Measurements from ENCODE around the gene CACNA1S. TPM values are rescaled to one million over a fixed set of nuclear protein-coding genes. Genes with fewer than 3 reads are reported as not detected.

Gene CACNA1S
- total and polyA plus RNA-seq, 8 donors, result under 0.01 to 0.18 TPM; not detected in 6

GRCh38 chr1:201015551-201016091 lies 96.6 kb downstream of the CACNA1S start:
- WGBS, 5 donors, result 32 to 39% (median 36%) methylated on average over 5 of the region's 5 CpGs
- Histone ChIP-seq H3K9me3 (no peaks in the 10 kb centered on the region), H3K36me3 (no peaks in the 10 kb centered on the region), H3K4me1 (peaks cover 13 to 83% (median 42%) of the 10 kb centered on the region in 4 donors), H3K27ac (no peak overlapping the region), H3K27me3 (peaks cover 0 to 25% (median 0%) of the 10 kb centered on the region in 3 donors), H3K4me3 (no peak overlapping the region)
- intact Hi-C loops (cut with DNase I; ENCODE audit: low total_unique reads), result no loop called here
- no peak for TF ChIP-seq POLR2A (IDR thresholded peaks at IDR 0.05)
- no peak for TF ChIP-seq CTCF (IDR thresholded peaks at IDR 0.05)
- no peak for TF ChIP-seq EP300 (IDR thresholded peaks at IDR 0.05)
- TF ChIP-seq POLR2AphosphoS5 (IDR thresholded peaks at IDR 0.05), result no peak
- DNase-seq, result no peak

GRCh38 chr1:201014816-201015200 lies 97.4 kb downstream of the CACNA1S start:
- no peaks in the 10 kb centered on the region for H3K36me3 ChIP-seq
- H3K9me3 ChIP-seq, result no peaks in the 10 kb centered on the region
- H3K27ac ChIP-seq, result no peak overlapping the region
- H3K4me1 ChIP-seq, result peaks cover 12 to 75% (median 39%) of the 10 kb centered on the region in 4 donors
- no peak overlapping the region for H3K4me3 ChIP-seq
- intact Hi-C loops (cut with DNase I; ENCODE audit: low total_unique reads), result no loop called here
- no peak for TF ChIP-seq CTCF (IDR thresholded peaks at IDR 0.05)
- no peak for TF ChIP-seq POLR2A (IDR thresholded peaks at IDR 0.05)
- TF ChIP-seq EP300 (IDR thresholded peaks at IDR 0.05), result no peak
- TF ChIP-seq POLR2AphosphoS5 (IDR thresholded peaks at IDR 0.05), result no peak
- peaks cover 0 to 25% (median 0%) of the 10 kb centered on the region in 3 donors for H3K27me3 ChIP-seq
- no peak for DNase-seq
- WGBS, 5 donors, result 88 to 95% (median 91%) methylated on average over 3 of the region's 3 CpGs

GRCh38 chr1:201013991-201014815 lies 98.0 kb downstream of the CACNA1S start:
- Histone ChIP-seq H3K27me3 (peaks cover 0 to 25% (median 0%) of the 10 kb centered on the region in 3 donors), H3K36me3 (no peaks in the 10 kb centered on the region), H3K9me3 (no peaks in the 10 kb centered on the region), H3K4me1 (peaks cover 9 to 69% (median 36%) of the 10 kb centered on the region in 4 donors), H3K27ac (no peak overlapping the region), H3K4me3 (peak overlapping the region in 1 of 4 donors; percentile 13)
- 44 to 67% (median 63%) methylated on average over 22 to 33 of the region's 33 CpGs for WGBS, 5 donors
- TF ChIP-seq CTCF (IDR thresholded peaks at IDR 0.05) (no peak), POLR2AphosphoS5 (IDR thresholded peaks at IDR 0.05) (no peak), EP300 (IDR thresholded peaks at IDR 0.05) (no peak), POLR2A (IDR thresholded peaks at IDR 0.05) (no peak)
- intact Hi-C loops (cut with DNase I; ENCODE audit: low total_unique reads), result no loop called here
- no peak for DNase-seq

GRCh38 chr1:201013031-201013485 lies 99.2 kb downstream of the CACNA1S start:
- Histone ChIP-seq H3K27me3 (peaks cover 0 to 25% (median 0%) of the 10 kb centered on the region in 3 donors), H3K9me3 (no peaks in the 10 kb centered on the region), H3K4me1 (peaks cover 9 to 58% (median 33%) of the 10 kb centered on the region in 4 donors), H3K36me3 (peaks cover 0 to 3% (median 0%) of the 10 kb centered on the region in 4 donors), H3K4me3 (no peak overlapping the region), H3K27ac (no peak overlapping the region)
- 67 to 93% (median 72%) methylated on average over 4 of the region's 4 CpGs for WGBS, 5 donors
- no peak for TF ChIP-seq EP300 (IDR thresholded peaks at IDR 0.05)
- no peak for TF ChIP-seq CTCF (IDR thresholded peaks at IDR 0.05)
- no peak for TF ChIP-seq POLR2A (IDR thresholded peaks at IDR 0.05)
- TF ChIP-seq POLR2AphosphoS5 (IDR thresholded peaks at IDR 0.05), result no peak
- intact Hi-C loops (cut with DNase I; ENCODE audit: low total_unique reads), result no loop called here
- no peak for DNase-seq
